Measurements from ENCODE around the gene BMF. TPM values are rescaled to one million over a fixed set of nuclear protein-coding genes. Genes with fewer than 3 reads are reported as not detected.
A peak's percentile ranks its signal among the peaks of the same experiment; 100 is the strongest.

Gene BMF
- total and polyA plus RNA-seq, 2 donors = 28.5 to 70.4 TPM

GRCh38 chr15:40048211-40048792 is 60.4 kb downstream of the BMF start:
- Histone ChIP-seq H3K27me3 (ENCODE audit: control insufficient read depth in 2 of 2, insufficient read depth in 1 of 2, low read length in 1 of 2) (no peaks in the 10 kb centered on the region), H3K9me3 (ENCODE audit: control insufficient read depth in 2 of 2, insufficient read depth in 1 of 2, low read length in 1 of 2) (peaks cover 0 to 2% of the 10 kb centered on the region in 2 donors), H3K4me1 (ENCODE audit: control insufficient read depth in 2 of 2, insufficient read depth in 2 of 2, low read length in 2 of 2) (peaks cover 75 to 92% of the 10 kb centered on the region in 2 donors), H3K27ac (ENCODE audit: low read depth in 1 of 2, low read length in 1 of 2) (peak overlapping the region; percentile 97 to 100), H3K4me3 (ENCODE audit: low read length in 2 of 2) (peak overlapping the region in 1 of 2 donors; percentile 12), H3K36me3 (ENCODE audit: control insufficient read depth in 2 of 2, insufficient read depth in 2 of 2, low read length in 1 of 2) (peaks cover 0 to 7% of the 10 kb centered on the region in 2 donors)
- WGBS = 21% methylated on average over 10 of the region's 10 CpGs
- peak in 6 of 9 donors; percentile 67 to 94 (median 86) for DNase-seq (ENCODE audit: low read depth in 6 of 9, low spot score in 9 of 9)

- Histone ChIP-seq H3K36me3 (ENCODE audit: control insufficient read depth in 2 of 2, insufficient read depth in 2 of 2, low read length in 1 of 2) (peaks cover 0 to 11% of the 10 kb centered on the region in 2 donors), H3K27me3 (ENCODE audit: control insufficient read depth in 2 of 2, insufficient read depth in 1 of 2, low read length in 1 of 2) (no peaks in the 10 kb centered on the region), H3K27ac (ENCODE audit: low read depth in 1 of 2, low read length in 1 of 2) (peak overlapping the region; percentile 97 to 100), H3K4me1 (ENCODE audit: control insufficient read depth in 2 of 2, insufficient read depth in 2 of 2, low read length in 2 of 2) (peaks cover 71 to 85% of the 10 kb centered on the region in 2 donors), H3K4me3 (ENCODE audit: low read length in 2 of 2) (peak overlapping the region in 1 of 2 donors; percentile 12), H3K9me3 (ENCODE audit: control insufficient read depth in 2 of 2, insufficient read depth in 1 of 2, low read length in 1 of 2) (peaks cover 0 to 2% of the 10 kb centered on the region in 2 donors)
- peak in 2 of 9 donors; percentile 49 to 77 for DNase-seq (ENCODE audit: low read depth in 6 of 9, low spot score in 9 of 9)
- 29% methylated on average over 15 of the region's 15 CpGs for WGBS
Observed at GRCh38 chr15:40047415-40048210, 61.1 kb downstream of the BMF start.

GRCh38 chr15:40046721-40047414 is 61.8 kb downstream of the BMF start:
- Histone ChIP-seq H3K4me1 (ENCODE audit: control insufficient read depth in 2 of 2, insufficient read depth in 2 of 2, low read length in 2 of 2) (peaks cover 63 to 77% of the 10 kb centered on the region in 2 donors), H3K27me3 (ENCODE audit: control insufficient read depth in 2 of 2, insufficient read depth in 1 of 2, low read length in 1 of 2) (no peaks in the 10 kb centered on the region), H3K9me3 (ENCODE audit: control insufficient read depth in 2 of 2, insufficient read depth in 1 of 2, low read length in 1 of 2) (peaks cover 0 to 2% of the 10 kb centered on the region in 2 donors), H3K27ac (ENCODE audit: low read depth in 1 of 2, low read length in 1 of 2) (peak overlapping the region; percentile 97 to 100), H3K4me3 (ENCODE audit: low read length in 2 of 2) (no peak overlapping the region), H3K36me3 (ENCODE audit: control insufficient read depth in 2 of 2, insufficient read depth in 2 of 2, low read length in 1 of 2) (peaks cover 0 to 11% of the 10 kb centered on the region in 2 donors)
- WGBS = 52% methylated on average over 5 of the region's 5 CpGs
- DNase-seq (ENCODE audit: low read depth in 6 of 9, low spot score in 9 of 9) = peak in 1 of 9 donors; percentile 59

- Histone ChIP-seq H3K4me1 (ENCODE audit: control insufficient read depth in 2 of 2, insufficient read depth in 2 of 2, low read length in 2 of 2) (peaks cover 53 to 67% of the 10 kb centered on the region in 2 donors), H3K4me3 (ENCODE audit: low read length in 2 of 2) (peak overlapping the region in 1 of 2 donors; percentile 29)
Observed at GRCh38 chr15:40045572-40046217, 63.0 kb downstream of the BMF start.

DNA sequence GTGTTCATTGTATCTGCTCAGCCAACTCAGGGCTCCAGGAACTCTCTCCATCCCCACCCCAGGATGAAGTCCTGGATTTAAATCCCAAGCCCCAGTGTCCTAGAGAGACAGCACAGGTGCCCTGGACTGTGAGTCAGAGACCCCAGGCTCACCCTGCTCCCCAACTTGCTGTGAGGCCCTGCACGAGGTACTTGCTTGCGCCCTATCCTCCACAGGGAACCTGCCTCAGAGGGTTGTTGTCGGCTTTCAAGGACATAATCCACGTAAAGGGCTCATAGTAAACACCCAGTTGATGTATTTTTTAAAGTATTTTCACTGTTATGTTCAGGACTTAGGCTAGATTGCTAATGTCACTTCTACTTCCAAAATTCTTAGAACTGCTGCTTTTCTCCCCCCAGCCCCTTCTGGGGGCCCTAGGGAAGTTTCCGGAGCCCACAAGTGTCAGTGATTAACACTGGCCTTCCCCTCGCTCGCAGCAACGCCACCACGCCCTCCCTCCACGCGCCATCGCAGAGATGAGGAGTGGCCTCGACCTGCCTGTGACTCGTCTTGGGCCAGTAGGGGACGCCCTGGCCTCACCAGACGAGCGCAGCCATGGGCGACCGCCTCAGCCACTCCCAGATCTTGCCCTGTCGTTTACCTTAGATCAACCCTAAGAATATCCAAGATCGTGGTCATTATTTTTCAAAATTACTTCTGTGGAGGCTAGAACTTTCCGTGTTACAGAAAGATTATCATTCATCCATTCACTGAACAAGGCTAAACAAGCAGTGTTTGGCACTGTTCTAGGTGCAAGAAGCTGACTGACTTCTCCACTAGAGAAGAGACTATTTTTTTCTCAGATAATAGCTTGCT is 63.7 kb downstream of the BMF start:
- Histone ChIP-seq H3K27ac (ENCODE audit: low read depth in 1 of 2, low read length in 1 of 2) (peak overlapping the region; percentile 25 to 100), H3K27me3 (ENCODE audit: control insufficient read depth in 2 of 2, insufficient read depth in 1 of 2, low read length in 1 of 2) (no peaks in the 10 kb centered on the region), H3K9me3 (ENCODE audit: control insufficient read depth in 2 of 2, insufficient read depth in 1 of 2, low read length in 1 of 2) (no peaks in the 10 kb centered on the region), H3K4me1 (ENCODE audit: control insufficient read depth in 2 of 2, insufficient read depth in 2 of 2, low read length in 2 of 2) (peaks cover 49 to 67% of the 10 kb centered on the region in 2 donors), H3K4me3 (ENCODE audit: low read length in 2 of 2) (peak overlapping the region in 1 of 2 donors; percentile 29), H3K36me3 (ENCODE audit: control insufficient read depth in 2 of 2, insufficient read depth in 2 of 2, low read length in 1 of 2) (peaks cover 0 to 11% of the 10 kb centered on the region in 2 donors)
- peak in 5 of 9 donors; percentile 72 to 89 (median 80) for DNase-seq (ENCODE audit: low read depth in 6 of 9, low spot score in 9 of 9)
- 8% methylated on average over 22 of the region's 22 CpGs for WGBS

More at GRCh38 chr15:40045572-40046217, 63.0 kb downstream of the BMF start:
- peaks cover 0 to 11% of the 10 kb centered on the region in 2 donors for H3K36me3 ChIP-seq (ENCODE audit: control insufficient read depth in 2 of 2, insufficient read depth in 2 of 2, low read length in 1 of 2)
- peak overlapping the region; percentile 25 to 100 for H3K27ac ChIP-seq (ENCODE audit: low read depth in 1 of 2, low read length in 1 of 2)
- no peak for DNase-seq (ENCODE audit: low read depth in 6 of 9, low spot score in 9 of 9)
- 94% methylated on average over 6 of the region's 6 CpGs for WGBS
- H3K9me3 ChIP-seq (ENCODE audit: control insufficient read depth in 2 of 2, insufficient read depth in 1 of 2, low read length in 1 of 2) = peaks cover 0 to 1% of the 10 kb centered on the region in 2 donors
- no peaks in the 10 kb centered on the region for H3K27me3 ChIP-seq (ENCODE audit: control insufficient read depth in 2 of 2, insufficient read depth in 1 of 2, low read length in 1 of 2)

- no peak overlapping the region for H3K4me3 ChIP-seq (ENCODE audit: low read length in 2 of 2)
- H3K27me3 ChIP-seq (ENCODE audit: control insufficient read depth in 2 of 2, insufficient read depth in 1 of 2, low read length in 1 of 2) = no peaks in the 10 kb centered on the region
- DNase-seq (ENCODE audit: low read depth in 6 of 9, low spot score in 9 of 9) = no peak
- WGBS = 96% methylated on average over 10 of the region's 10 CpGs
- H3K4me1 ChIP-seq (ENCODE audit: control insufficient read depth in 2 of 2, insufficient read depth in 2 of 2, low read length in 2 of 2) = peaks cover 42 to 63% of the 10 kb centered on the region in 2 donors
- peaks cover 0 to 11% of the 10 kb centered on the region in 2 donors for H3K36me3 ChIP-seq (ENCODE audit: control insufficient read depth in 2 of 2, insufficient read depth in 2 of 2, low read length in 1 of 2)
- no peaks in the 10 kb centered on the region for H3K9me3 ChIP-seq (ENCODE audit: control insufficient read depth in 2 of 2, insufficient read depth in 1 of 2, low read length in 1 of 2)
- peak overlapping the region in 1 of 2 donors; percentile 3 for H3K27ac ChIP-seq (ENCODE audit: low read depth in 1 of 2, low read length in 1 of 2)
Observed at GRCh38 chr15:40043927-40044716, 64.6 kb downstream of the BMF start.

DNA sequence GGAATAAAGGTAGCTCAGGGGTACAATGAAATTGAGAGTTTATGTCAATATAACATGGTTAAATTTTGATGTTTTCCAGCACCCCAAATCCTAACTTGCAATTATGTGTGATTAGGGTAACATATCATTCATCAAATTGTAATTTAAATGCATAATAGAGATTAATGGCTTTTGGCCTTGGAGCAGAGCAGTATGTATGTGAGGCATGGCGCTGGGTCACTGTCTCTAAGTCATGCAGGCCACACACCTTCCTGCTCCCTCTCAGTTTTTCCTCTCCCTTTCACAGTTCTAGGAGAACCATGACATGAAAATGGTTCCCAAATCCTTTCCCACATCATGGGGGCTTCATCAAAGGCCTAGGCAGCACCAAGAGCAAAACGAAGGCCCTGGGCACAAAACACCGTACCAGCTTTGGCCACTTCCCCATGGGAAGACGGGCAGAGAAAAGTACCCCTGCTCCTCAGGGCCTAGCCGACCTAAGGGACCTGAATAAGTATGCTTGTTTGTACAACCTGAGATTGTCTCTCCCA is 65.8 kb downstream of the BMF start:
- Histone ChIP-seq H3K9me3 (ENCODE audit: control insufficient read depth in 2 of 2, insufficient read depth in 1 of 2, low read length in 1 of 2) (no peaks in the 10 kb centered on the region), H3K4me1 (ENCODE audit: control insufficient read depth in 2 of 2, insufficient read depth in 2 of 2, low read length in 2 of 2) (peaks cover 37 to 54% of the 10 kb centered on the region in 2 donors), H3K27ac (ENCODE audit: low read depth in 1 of 2, low read length in 1 of 2) (no peak overlapping the region), H3K27me3 (ENCODE audit: control insufficient read depth in 2 of 2, insufficient read depth in 1 of 2, low read length in 1 of 2) (no peaks in the 10 kb centered on the region), H3K36me3 (ENCODE audit: control insufficient read depth in 2 of 2, insufficient read depth in 2 of 2, low read length in 1 of 2) (peaks cover 0 to 11% of the 10 kb centered on the region in 2 donors), H3K4me3 (ENCODE audit: low read length in 2 of 2) (no peak overlapping the region)
- WGBS = 97% methylated on average over 5 of the region's 5 CpGs
- DNase-seq (ENCODE audit: low read depth in 6 of 9, low spot score in 9 of 9) = no peak
